Ramos (cell line): ENCODE data around the gene RHBDD3.

Experiments
- in situ Hi-C: fragments of 300-500 bp; cut with MboI; formaldehyde crosslinking; loops from one replicate; pipeline ENCODE4 v1.14.3; 2022; ENCODE audit warnings: low sequenced_read_pairs; ENCODE audit not compliant: unreplicated experiment

RHBDD3 gene

DNA sequence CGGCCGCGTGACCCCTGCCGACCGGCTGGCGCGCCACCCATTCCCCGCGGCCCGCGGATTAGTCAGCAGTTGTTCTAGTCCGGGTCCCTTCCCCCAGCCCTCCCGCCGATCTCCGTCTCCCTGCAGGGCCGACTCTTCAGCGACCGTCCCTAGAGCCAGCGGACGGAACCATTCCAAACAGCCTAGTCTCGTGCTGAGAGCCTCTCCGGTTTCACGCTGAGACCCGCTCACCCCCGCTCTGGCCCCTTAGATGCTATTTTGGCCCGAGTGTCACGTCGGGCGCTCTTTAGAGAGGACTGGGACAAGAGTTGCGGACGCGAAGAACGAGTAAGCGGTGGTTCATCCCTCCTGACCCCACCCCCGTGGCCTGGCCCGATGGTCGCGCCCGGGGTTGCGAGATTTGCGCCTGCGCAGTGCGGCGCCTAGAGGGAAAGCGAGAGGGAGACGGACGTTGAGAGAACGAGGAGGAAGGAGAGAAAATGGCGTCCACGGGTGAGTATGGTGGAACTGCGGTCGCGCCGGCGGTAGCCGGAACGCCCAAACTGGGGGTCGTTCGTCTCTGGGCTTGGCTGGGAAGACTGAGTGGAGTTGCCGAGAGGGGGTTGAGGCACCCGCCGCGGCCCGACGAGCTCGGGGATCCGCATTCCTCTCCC, at the start of gene RHBDD3, which contains the start of gene EWSR1:
RHBDD3 (minus strand) TSS at position 124 of the 653 bp plus-strand sequence. CDS start 2,355 bp downstream, outside the sequence.
EWSR1 (plus strand) TSS at position 411 of the 653 bp plus-strand sequence; CDS start at position 480, 69 bp downstream.
- in situ Hi-C loops, result no loop called here

DNA sequence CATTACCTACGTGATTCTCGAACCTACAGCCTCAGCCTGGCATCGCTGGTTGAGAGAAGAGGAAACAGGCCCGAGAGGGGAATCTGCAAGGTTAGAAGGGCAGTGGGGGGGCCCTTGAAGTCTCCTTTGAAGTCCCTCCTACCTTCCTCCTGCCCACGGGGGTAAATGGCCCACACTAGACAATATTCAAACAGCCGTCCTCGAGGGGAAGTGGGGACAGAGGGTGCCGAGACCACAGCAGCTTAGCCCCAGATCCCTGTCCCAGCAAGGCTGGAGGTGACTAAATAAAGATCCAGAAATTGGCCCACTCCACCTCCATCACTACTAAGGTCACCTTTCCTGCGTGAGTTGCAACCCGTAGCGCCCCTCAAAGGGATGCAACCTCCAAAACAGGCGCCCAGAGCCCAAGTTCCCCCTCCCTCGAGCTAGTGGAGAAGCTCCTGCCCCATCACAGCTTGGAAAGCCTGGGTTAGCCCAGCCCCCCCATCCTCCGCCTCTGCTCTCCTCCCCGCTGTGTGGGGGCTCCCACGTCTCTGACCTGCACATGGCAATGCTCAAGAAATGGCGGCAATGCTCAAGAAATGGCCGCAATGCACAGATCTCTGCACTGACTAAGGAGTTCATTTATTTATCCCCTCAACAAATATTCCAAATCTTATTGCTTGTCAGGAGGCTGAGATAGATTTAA, 48.5 kb upstream of the RHBDD3 start:
- in situ Hi-C loops, result no loop called here

GRCh38 chr22:29315286-29316140, 47.7 kb upstream of the RHBDD3 start, which contains the start of gene RASL10A:
Gene RASL10A, minus strand, starts transcription at chr22:29315697. Its CDS starts 451 bp downstream, at chr22:29315246.
- in situ Hi-C loops, result no loop called here

DNA sequence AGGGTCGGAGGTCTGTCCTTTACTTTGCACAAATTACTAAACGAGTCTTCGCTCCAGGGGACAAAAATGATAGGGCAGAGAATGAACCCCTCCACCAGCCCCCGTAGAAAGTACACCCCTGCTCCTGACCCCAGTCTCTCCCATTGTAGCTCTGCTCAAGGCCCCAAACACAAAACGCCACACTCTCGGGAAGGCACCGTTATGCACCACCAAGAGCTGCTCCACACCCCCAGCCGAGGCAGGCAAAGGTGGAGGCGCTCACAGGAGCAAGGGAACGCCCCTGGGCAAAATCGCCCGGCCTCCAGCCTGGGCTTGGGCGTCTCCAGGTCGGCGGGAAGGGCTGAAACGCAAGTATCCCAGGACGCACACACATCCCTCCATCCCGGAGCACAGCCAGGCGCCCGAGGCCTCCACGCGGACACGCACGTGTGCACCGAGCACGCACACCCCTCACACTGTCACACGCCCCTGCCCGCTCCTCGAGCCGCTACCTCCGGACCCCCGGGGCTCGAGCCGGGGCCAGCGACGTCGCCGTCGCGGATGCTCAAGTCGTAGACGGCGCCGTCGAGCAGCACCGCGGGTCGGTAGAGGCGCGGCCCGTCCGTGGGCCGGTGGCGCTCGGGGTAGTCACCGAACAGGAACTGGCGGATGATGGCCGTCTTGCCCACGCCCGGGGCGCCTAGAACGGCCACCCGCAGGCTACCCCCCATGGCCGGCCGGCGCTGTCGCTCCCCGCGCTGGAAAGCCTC, 46.9 kb upstream of the RHBDD3 start:
- in situ Hi-C loops, result no loop called here

GRCh38 chr22:29313576-29314466, 46.0 kb upstream of the RHBDD3 start:
- in situ Hi-C loops, result no loop called here

DNA sequence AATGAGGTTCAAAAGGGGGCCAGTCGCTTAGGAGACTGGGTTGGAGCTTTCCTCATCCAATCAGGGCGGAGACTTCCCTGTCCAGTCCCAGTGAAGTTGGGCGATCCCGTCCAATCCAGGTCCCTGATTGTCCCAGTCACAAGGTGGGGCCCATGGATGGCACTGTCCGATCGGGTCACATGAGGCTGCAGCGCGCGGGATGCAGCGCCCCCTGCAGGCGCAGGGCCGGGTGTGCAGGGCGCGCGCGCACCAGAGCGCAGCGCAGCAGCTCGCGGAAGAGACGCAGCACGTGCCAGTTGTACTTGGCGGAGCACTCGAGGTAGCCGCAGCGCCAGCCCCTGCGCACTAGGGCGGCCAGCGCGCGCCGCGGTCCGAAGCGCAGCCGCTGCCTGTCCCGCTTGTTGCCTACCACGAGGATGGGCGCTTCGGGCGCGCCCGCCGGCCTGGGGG, 45.4 kb upstream of the RHBDD3 start:
- in situ Hi-C loops, result no loop called here

DNA sequence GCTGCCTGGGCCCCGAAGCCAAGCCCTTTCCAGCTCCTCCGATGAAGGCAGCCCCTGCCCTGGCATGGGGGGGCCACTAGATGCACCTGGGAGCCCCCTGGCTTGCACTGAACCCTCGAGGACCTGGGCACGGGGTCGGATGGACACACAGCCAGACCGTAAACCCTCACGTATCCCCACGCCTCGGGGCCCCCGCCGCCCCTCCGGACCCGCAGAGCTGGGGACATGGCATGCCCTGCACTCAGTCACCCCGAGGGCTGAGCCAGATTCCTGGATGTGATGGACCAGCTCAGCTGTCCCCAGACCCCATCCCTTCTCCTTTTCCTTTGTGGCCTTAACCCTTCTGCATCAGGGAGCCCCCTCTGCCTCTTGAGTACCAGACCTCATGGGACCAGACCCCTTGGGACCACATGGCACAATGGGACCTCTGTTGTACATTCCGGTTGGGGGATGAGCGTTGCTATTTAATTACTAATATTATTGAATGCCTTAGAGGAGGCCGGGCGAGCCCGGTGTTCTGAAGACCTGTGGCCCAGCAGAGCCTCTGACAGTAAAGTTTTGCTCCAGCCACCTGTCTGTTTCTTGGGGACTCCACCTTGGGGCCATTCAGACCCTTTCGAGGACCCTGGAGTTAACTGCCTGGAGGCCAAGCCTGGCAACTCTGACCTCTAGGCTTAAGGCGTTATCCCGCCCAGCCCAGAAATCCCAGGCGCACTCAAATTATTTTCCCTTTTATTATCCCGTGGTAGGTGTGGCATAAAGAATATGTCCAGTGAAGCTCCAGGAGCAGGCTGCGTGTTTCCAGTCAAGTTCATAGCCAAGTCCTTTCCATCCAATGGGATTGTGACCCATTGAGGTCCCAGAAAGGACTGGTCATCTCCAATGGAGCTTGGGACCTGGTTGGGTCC, 44.7 kb upstream of the RHBDD3 start:
- in situ Hi-C loops, result no loop called here

DNA sequence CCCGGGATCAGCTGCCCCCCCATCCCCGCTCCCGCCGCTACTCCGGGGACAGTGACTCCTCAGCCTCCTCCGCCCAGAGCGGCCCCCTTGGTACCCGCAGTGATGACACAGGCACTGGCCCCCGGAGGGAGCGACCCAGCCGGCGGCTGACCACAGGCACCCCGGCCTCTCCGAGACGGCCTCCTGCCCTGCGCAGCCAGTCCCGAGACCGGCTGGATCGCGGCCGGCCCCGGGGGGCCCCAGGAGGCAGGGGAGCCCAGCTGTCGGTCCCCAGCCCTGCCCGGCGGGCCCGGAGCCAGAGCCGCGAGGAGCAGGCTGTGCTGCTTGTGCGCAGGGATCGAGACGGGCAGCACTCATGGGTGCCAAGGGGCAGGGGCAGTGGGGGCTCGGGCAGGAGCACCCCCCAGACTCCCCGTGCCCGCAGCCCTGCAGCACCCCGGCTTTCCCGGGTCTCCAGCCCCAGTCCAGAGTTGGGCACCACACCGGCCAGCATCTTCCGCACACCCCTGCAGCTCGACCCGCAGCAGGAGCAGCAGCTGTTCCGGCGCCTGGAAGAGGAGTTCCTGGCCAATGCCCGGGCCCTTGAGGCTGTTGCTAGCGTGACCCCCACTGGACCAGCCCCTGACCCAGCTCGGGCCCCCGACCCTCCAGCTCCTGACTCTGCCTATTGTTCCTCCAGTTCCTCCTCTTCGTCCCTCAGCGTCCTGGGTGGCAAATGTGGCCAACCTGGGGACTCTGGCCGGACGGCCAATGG, 43.9 kb upstream of the RHBDD3 start:
- in situ Hi-C loops, result no loop called here

- in situ Hi-C loops, result no loop called here
These were observed 43.1 kb upstream of the RHBDD3 start for GRCh38 chr22:29310863-29311339.

DNA sequence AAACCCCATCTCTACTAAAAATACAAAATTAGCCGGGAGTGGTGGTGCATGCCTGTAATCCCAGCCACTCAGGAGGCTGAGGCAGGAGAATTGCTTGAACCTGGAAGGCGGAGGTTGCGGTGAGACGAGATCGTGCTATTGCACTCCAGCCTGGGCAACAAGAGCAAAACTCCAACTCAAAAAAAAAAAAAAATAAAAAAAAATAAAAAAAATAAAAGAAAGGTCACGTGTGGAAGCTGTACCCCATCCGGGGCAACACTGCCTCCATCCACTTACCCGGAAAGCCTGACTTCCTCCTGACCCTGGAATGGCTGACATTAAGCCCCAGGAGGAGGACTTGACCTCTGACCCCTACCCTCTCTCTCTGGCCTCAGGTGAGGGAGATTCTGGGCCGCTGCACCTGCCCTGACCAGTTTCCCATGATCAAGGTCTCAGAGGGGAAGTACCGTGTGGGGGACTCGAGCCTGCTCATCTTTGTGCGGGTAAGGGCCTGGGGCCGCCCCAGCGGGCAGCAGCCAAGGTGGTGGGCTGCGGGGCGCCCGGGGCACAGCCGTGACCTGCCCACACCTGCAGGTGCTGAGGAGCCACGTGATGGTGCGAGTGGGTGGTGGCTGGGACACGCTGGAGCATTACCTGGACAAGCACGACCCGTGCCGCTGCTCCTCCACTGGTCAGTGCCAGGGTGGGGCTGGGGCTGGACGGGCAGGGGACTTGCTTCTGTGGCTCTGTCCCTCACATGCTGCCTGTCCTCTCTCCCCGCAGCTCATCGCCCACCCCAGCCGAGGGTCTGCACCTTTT, 42.5 kb upstream of the RHBDD3 start:
- in situ Hi-C loops, result no loop called here

DNA sequence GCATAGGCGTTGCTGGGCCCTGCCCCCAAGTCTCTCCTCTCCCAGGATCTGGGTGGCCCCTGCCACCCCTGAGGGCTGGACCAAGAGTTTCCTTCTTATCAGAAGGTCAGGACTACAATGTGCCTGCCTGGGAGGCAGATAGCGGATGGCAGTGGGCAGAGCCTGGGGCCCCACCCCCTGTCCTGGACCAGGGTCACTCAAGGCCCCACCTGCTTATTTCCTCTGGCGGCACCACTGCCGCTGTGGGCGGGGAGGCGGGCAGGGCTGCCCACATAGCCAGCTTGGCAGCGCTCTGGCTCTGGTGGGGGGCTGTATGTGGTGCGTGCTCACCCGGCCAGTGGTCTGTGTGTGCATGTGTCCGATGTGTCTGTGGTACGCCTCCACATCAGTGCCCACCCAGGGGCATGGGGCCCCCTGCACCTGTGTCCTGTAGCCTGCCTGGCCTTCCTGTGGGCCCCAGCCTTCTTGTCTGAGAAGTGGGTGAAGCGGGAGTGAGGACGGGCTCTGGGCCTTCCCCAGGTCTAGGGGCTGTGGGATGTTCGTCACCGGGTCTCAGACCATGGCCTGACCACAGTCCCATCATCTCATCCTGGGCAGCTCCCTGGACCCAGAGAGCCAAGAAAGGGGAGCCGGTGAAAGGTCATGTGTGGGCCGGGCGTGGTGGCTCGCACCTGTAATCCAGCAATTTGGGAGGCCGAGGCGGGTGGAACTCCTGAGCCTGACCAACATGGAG, 41.7 kb upstream of the RHBDD3 start:
- in situ Hi-C loops, result no loop called here

GRCh38 chr22:29308791-29309262, 41.0 kb upstream of the RHBDD3 start:
- in situ Hi-C loops, result no loop called here

DNA sequence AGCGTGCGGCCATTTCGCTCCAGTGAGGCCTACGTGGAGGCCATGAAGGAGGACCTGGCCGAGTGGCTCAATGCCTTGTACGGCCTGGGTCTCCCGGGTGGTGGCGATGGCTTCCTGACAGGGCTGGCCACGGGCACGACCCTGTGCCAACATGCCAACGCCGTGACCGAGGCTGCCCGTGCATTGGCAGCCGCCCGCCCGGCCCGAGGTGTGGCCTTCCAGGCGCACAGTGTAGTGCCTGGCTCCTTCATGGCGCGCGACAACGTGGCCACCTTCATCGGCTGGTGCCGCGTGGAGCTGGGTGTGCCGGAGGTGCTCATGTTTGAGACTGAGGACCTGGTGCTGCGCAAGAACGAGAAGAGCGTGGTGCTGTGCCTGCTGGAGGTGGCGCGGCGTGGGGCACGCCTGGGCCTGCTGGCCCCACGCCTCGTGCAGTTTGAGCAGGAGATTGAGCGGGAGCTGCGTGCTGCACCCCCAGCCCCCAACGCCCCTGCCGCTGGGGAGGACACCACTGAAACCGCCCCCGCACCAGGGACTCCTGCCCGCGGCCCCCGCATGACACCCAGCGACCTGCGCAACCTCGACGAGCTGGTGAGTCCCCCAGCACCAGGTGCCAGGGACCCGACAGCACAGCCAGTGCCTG, 40.5 kb upstream of the RHBDD3 start:
- in situ Hi-C loops, result no loop called here

DNA sequence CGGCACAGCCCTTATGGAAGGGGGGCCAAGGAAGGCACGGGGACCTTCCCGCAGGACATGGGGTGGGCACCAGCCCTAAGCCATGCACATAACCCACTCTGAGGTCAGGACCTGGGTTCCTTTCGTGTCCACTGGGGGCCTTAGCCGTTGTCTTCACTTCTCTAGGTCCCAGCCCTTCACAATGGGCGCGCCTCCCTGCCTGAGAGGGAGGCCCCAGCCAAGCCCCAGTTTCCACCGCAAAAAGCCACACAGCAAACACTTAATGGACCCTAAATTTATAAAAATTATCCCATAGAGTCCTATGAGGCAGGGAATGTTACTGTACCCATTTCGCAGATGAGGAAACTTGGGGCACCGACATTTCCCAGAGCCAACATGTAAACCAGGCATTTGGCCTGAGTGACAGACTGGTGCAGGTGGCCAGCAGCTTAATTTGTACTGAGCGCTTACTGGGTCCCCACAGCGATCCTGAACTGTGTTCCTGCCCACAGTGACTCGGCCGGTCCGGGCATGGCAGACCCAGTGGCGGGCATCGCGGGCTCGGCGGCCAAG, 39.9 kb upstream of the RHBDD3 start:
- in situ Hi-C loops, result no loop called here
